ENCODE measurements around the gene TJAP1.

DNA sequence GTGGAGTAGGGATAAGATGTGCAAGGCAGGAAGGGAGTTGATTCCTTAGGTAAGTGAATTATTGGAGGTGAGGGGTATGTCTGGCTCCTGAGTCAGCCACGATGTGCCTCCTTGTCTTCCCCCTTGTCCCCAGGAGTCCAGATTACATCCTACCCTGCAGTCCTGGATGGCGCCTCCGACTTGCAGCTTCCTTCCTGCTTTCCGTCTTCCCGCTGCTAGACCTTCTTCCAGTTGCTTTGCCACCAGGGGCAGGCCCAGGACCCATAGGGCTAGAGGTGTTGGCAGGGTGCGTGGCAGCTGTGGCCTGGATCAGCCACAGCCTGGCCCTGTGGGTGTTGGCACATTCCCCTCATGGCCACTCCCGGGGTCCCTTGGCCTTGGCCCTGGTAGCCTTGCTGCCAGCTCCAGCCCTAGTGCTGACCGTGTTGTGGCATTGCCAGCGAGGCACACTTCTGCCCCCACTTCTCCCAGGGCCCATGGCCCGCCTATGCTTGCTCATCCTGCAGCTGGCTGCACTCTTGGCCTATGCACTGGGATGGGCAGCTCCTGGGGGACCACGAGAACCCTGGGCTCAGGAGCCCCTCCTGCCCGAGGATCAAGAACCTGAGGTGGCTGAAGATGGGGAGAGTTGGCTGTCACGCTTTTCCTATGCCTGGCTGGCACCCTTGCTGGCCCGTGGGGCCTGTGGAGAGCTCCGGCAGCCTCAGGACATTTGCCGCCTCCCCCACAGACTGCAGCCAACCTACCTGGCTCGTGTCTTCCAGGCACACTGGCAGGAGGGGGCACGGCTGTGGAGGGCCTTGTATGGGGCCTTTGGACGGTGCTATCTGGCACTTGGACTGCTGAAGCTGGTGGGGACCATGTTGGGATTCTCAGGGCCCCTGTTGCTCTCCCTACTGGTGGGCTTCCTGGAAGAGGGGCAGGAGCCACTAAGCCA is 45.1 kb upstream of the TJAP1 start:
- TF ChIP-seq, protein P1, sequence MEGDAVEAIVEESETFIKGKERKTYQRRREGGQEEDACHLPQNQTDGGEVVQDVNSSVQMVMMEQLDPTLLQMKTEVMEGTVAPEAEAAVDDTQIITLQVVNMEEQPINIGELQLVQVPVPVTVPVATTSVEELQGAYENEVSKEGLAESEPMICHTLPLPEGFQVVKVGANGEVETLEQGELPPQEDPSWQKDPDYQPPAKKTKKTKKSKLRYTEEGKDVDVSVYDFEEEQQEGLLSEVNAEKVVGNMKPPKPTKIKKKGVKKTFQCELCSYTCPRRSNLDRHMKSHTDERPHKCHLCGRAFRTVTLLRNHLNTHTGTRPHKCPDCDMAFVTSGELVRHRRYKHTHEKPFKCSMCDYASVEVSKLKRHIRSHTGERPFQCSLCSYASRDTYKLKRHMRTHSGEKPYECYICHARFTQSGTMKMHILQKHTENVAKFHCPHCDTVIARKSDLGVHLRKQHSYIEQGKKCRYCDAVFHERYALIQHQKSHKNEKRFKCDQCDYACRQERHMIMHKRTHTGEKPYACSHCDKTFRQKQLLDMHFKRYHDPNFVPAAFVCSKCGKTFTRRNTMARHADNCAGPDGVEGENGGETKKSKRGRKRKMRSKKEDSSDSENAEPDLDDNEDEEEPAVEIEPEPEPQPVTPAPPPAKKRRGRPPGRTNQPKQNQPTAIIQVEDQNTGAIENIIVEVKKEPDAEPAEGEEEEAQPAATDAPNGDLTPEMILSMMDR (tag by site-specific recombination; IDR thresholded peaks at IDR 0.05) = no peak
- TF ChIP-seq, protein P2, sequence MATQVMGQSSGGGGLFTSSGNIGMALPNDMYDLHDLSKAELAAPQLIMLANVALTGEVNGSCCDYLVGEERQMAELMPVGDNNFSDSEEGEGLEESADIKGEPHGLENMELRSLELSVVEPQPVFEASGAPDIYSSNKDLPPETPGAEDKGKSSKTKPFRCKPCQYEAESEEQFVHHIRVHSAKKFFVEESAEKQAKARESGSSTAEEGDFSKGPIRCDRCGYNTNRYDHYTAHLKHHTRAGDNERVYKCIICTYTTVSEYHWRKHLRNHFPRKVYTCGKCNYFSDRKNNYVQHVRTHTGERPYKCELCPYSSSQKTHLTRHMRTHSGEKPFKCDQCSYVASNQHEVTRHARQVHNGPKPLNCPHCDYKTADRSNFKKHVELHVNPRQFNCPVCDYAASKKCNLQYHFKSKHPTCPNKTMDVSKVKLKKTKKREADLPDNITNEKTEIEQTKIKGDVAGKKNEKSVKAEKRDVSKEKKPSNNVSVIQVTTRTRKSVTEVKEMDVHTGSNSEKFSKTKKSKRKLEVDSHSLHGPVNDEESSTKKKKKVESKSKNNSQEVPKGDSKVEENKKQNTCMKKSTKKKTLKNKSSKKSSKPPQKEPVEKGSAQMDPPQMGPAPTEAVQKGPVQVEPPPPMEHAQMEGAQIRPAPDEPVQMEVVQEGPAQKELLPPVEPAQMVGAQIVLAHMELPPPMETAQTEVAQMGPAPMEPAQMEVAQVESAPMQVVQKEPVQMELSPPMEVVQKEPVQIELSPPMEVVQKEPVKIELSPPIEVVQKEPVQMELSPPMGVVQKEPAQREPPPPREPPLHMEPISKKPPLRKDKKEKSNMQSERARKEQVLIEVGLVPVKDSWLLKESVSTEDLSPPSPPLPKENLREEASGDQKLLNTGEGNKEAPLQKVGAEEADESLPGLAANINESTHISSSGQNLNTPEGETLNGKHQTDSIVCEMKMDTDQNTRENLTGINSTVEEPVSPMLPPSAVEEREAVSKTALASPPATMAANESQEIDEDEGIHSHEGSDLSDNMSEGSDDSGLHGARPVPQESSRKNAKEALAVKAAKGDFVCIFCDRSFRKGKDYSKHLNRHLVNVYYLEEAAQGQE (tag by site-specific recombination; IDR thresholded peaks at IDR 0.05) = no peak
- TF ChIP-seq ZNF792 (tag by site-specific recombination; IDR thresholded peaks at IDR 0.05) = no peak
- TF ChIP-seq ZNF155 (tag by site-specific recombination; IDR thresholded peaks at IDR 0.05) = no peak
- no peak for TF ChIP-seq ZNF138 (tag by site-specific recombination; IDR thresholded peaks at IDR 0.05; ENCODE audit: borderline replicate concordance)
- TF ChIP-seq ZNF274 (IDR thresholded peaks at IDR 0.05; ENCODE audit: low read length) = no peak
- no peak for TF ChIP-seq ZNF274 (tag by site-specific recombination; IDR thresholded peaks at IDR 0.05; ENCODE audit: borderline replicate concordance)
- no peak for TF ChIP-seq ZFHX2 (tag by site-specific recombination; conservative IDR thresholded peaks at IDR 0.05)
